Measurements from ENCODE around the gene NBEAL1.

NBEAL1 gene

GRCh38 chr2:203016716-203017115, 2.0 kb downstream of the NBEAL1 start:
- no peaks in the 10 kb centered on the region for H3K36me3 ChIP-seq (ENCODE audit: control insufficient read depth, insufficient read depth, low read length)
- no peak overlapping the region for H3K9ac ChIP-seq (ENCODE audit: low read depth, low read length)
- no peak overlapping the region for H3K27ac ChIP-seq (ENCODE audit: low read depth, low read length)
- peak overlapping the region; percentile 12; the same call in 1 of the 2 replicates for H3K4me3 ChIP-seq (ENCODE audit: low read depth, low read length)
- H3K27me3 ChIP-seq (ENCODE audit: control insufficient read depth, insufficient read depth, low read length) = no peaks in the 10 kb centered on the region
- no peaks in the 10 kb centered on the region for H3K9me3 ChIP-seq (ENCODE audit: control insufficient read depth, insufficient read depth, low read length)
- peaks cover 18% of the 10 kb centered on the region for H3K4me1 ChIP-seq (ENCODE audit: control insufficient read depth, insufficient read depth, low read length)

DNA sequence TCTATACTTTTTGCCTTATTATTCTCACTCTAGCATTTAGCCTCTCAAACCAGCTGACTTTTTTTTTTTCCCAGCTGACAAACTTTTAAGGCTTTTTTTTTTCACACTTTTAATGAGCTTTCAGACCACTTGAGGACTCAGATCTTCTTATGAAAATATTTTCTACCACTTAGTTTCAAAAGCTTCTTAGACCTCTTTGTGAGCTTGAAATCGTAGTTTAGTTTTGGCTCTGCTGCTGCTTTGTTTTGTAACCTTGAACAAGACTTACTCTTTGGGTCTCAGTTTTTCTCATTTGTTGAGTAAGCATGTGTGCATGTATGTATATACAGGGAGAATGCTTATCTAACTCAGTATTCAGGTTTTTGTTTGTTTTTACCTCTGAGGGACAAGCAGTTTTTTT, 3.5 kb downstream of the NBEAL1 start:
- Histone ChIP-seq H3K9me3 (ENCODE audit: control insufficient read depth, insufficient read depth, low read length) (no peaks in the 10 kb centered on the region), H3K36me3 (ENCODE audit: control insufficient read depth, insufficient read depth, low read length) (no peaks in the 10 kb centered on the region), H3K4me3 (ENCODE audit: low read depth, low read length) (peak overlapping the region; percentile 39), H3K4me1 (ENCODE audit: control insufficient read depth, insufficient read depth, low read length) (peaks cover 22% of the 10 kb centered on the region), H3K27me3 (ENCODE audit: control insufficient read depth, insufficient read depth, low read length) (no peaks in the 10 kb centered on the region), H3K9ac (ENCODE audit: low read depth, low read length) (no peak overlapping the region), H3K27ac (ENCODE audit: low read depth, low read length) (no peak overlapping the region)

GRCh38 chr2:203019142-203019541, 4.5 kb downstream of the NBEAL1 start:
- no peak overlapping the region for H3K9ac ChIP-seq (ENCODE audit: low read depth, low read length)
- no peaks in the 10 kb centered on the region for H3K27me3 ChIP-seq (ENCODE audit: control insufficient read depth, insufficient read depth, low read length)
- peaks cover 22% of the 10 kb centered on the region for H3K4me1 ChIP-seq (ENCODE audit: control insufficient read depth, insufficient read depth, low read length)
- no peak overlapping the region for H3K27ac ChIP-seq (ENCODE audit: low read depth, low read length)
- no peak overlapping the region for H3K4me3 ChIP-seq (ENCODE audit: low read depth, low read length)
- no peaks in the 10 kb centered on the region for H3K9me3 ChIP-seq (ENCODE audit: control insufficient read depth, insufficient read depth, low read length)
- no peaks in the 10 kb centered on the region for H3K36me3 ChIP-seq (ENCODE audit: control insufficient read depth, insufficient read depth, low read length)

DNA sequence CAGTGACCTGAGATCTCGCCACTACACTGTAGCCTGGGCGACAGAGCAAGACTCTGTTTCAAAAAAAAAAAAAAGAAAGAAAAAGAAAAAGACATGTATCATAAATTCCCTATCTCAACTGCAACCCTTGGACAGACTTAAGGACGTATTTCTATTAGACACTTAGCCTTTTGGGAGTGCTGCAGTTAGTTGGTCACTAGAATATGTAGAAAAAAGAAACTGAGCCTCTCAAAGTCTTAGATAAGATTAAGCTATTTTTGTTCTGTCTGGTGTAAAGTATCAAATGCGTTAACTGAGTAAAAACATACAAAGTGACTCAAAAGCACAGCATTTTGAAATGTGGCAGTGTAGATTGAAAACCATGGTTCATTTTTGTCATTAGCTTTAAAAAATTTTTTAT, 7.3 kb downstream of the NBEAL1 start:
- Histone ChIP-seq H3K9me3 (ENCODE audit: control insufficient read depth, insufficient read depth, low read length) (no peaks in the 10 kb centered on the region), H3K4me3 (ENCODE audit: low read depth, low read length) (no peak overlapping the region), H3K4me1 (ENCODE audit: control insufficient read depth, insufficient read depth, low read length) (peaks cover 18% of the 10 kb centered on the region), H3K27ac (ENCODE audit: low read depth, low read length) (no peak overlapping the region), H3K9ac (ENCODE audit: low read depth, low read length) (no peak overlapping the region), H3K36me3 (ENCODE audit: control insufficient read depth, insufficient read depth, low read length) (no peaks in the 10 kb centered on the region), H3K27me3 (ENCODE audit: control insufficient read depth, insufficient read depth, low read length) (no peaks in the 10 kb centered on the region)

DNA sequence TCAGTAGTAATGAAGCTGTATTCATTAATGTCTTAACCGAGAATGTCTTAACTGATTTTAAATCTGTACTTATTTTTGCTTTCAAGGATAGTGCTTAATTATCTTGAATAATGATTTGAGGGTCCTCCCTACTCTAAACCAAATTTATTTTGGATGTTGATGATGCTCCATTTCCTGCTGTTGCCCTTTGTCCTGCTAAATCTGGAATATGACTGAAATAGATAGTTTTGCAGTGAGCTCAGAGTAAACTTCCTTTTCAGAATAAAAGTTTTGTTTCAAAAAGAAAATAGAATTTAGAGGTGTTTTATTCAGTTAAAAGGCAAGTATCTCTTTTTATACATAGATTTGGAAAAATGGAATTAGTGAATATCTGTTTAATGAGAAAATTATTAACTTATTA, 8.1 kb downstream of the NBEAL1 start:
- Histone ChIP-seq H3K27me3 (ENCODE audit: control insufficient read depth, insufficient read depth, low read length) (no peaks in the 10 kb centered on the region), H3K36me3 (ENCODE audit: control insufficient read depth, insufficient read depth, low read length) (no peaks in the 10 kb centered on the region), H3K27ac (ENCODE audit: low read depth, low read length) (no peak overlapping the region), H3K9ac (ENCODE audit: low read depth, low read length) (no peak overlapping the region), H3K4me3 (ENCODE audit: low read depth, low read length) (no peak overlapping the region), H3K9me3 (ENCODE audit: control insufficient read depth, insufficient read depth, low read length) (no peaks in the 10 kb centered on the region), H3K4me1 (ENCODE audit: control insufficient read depth, insufficient read depth, low read length) (peaks cover 16% of the 10 kb centered on the region)

GRCh38 chr2:203025592-203025991, 10.9 kb downstream of the NBEAL1 start:
- H3K27ac ChIP-seq (ENCODE audit: low read depth, low read length) = no peak overlapping the region
- no peaks in the 10 kb centered on the region for H3K36me3 ChIP-seq (ENCODE audit: control insufficient read depth, insufficient read depth, low read length)
- H3K9me3 ChIP-seq (ENCODE audit: control insufficient read depth, insufficient read depth, low read length) = no peaks in the 10 kb centered on the region

DNA sequence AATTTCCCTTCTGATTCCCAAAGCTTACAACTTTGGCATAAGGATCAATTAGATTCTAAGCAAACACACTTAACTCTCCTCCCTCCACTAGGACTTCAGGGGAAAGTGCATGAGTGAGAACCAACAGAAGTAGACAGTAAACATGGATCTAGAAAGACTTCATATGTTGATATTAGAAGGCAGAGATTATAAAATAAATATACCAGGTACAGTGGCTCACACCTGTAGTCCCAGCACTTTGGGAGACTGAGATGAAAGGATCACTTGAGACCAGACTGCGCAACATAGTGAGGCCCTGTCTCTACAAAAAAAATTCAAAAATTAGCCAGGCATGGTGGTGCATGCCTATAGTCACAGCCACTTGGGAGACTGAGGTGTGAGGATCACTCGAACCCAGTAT, 15.9 kb downstream of the NBEAL1 start:
- Histone ChIP-seq H3K4me3 (ENCODE audit: low read depth, low read length) (no peak overlapping the region), H3K9ac (ENCODE audit: low read depth, low read length) (no peak overlapping the region), H3K36me3 (ENCODE audit: control insufficient read depth, insufficient read depth, low read length) (no peaks in the 10 kb centered on the region), H3K4me1 (ENCODE audit: control insufficient read depth, insufficient read depth, low read length) (no peaks in the 10 kb centered on the region), H3K9me3 (ENCODE audit: control insufficient read depth, insufficient read depth, low read length) (no peaks in the 10 kb centered on the region), H3K27me3 (ENCODE audit: control insufficient read depth, insufficient read depth, low read length) (no peaks in the 10 kb centered on the region), H3K27ac (ENCODE audit: low read depth, low read length) (no peak overlapping the region)

More at GRCh38 chr2:203025592-203025991, 10.9 kb downstream of the NBEAL1 start:
- H3K27me3 ChIP-seq (ENCODE audit: control insufficient read depth, insufficient read depth, low read length) = no peaks in the 10 kb centered on the region
- H3K9ac ChIP-seq (ENCODE audit: low read depth, low read length) = no peak overlapping the region
- H3K4me3 ChIP-seq (ENCODE audit: low read depth, low read length) = no peak overlapping the region
- peaks cover 4% of the 10 kb centered on the region; the same call in 1 of the 2 replicates for H3K4me1 ChIP-seq (ENCODE audit: control insufficient read depth, insufficient read depth, low read length)

DNA sequence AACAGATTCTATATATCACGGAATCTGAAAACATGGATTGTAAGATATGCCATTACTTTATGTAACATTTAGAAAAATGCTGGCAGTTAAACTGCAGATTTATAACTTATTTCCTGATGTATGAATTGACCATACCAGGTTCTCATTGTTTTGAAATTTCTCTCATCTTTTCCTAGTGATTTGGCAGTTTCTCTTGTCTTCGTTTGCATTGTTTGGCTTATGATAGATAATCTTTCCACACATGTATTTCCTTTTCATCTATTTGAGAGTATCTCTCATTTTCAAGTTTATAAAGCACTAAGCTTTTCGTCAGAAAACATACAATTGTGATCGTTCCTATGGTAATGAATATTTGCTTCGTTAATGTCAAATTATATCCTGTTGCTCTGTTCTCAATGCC, 16.3 kb downstream of the NBEAL1 start:
- Histone ChIP-seq H3K27ac (ENCODE audit: low read depth, low read length) (no peak overlapping the region), H3K9ac (ENCODE audit: low read depth, low read length) (no peak overlapping the region), H3K4me3 (ENCODE audit: low read depth, low read length) (no peak overlapping the region)

DNA sequence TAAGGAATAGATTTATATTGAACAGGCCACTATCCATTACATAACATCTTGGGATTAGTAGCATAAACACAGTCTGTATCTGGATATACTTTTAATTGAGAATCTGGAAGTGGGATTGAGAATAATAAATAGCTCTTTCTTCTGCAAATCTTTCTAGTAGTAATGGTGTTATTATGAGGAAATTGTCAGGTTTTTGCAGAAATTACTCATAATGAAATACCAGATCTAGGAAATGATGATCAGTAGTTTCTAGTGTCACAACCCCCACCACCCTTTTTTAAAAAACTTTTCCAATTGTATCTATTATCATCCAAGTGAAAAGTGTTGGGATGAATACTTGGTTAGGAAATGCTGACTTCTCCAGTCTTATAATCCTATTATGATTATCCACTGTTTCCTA, 18.7 kb downstream of the NBEAL1 start:
- no peaks in the 10 kb centered on the region for H3K4me1 ChIP-seq (ENCODE audit: control insufficient read depth, insufficient read depth, low read length)
- H3K4me3 ChIP-seq (ENCODE audit: low read depth, low read length) = no peak overlapping the region
- H3K9me3 ChIP-seq (ENCODE audit: control insufficient read depth, insufficient read depth, low read length) = no peaks in the 10 kb centered on the region
- H3K9ac ChIP-seq (ENCODE audit: low read depth, low read length) = no peak overlapping the region
- H3K36me3 ChIP-seq (ENCODE audit: control insufficient read depth, insufficient read depth, low read length) = no peaks in the 10 kb centered on the region
- no peaks in the 10 kb centered on the region for H3K27me3 ChIP-seq (ENCODE audit: control insufficient read depth, insufficient read depth, low read length)
- H3K27ac ChIP-seq (ENCODE audit: low read depth, low read length) = no peak overlapping the region

More for the DNA sequence above, 16.3 kb downstream of the NBEAL1 start:
- no peaks in the 10 kb centered on the region for H3K9me3 ChIP-seq (ENCODE audit: control insufficient read depth, insufficient read depth, low read length)
- no peaks in the 10 kb centered on the region for H3K36me3 ChIP-seq (ENCODE audit: control insufficient read depth, insufficient read depth, low read length)
- H3K27me3 ChIP-seq (ENCODE audit: control insufficient read depth, insufficient read depth, low read length) = no peaks in the 10 kb centered on the region
- no peaks in the 10 kb centered on the region for H3K4me1 ChIP-seq (ENCODE audit: control insufficient read depth, insufficient read depth, low read length)

- no peaks in the 10 kb centered on the region for H3K27me3 ChIP-seq (ENCODE audit: control insufficient read depth, insufficient read depth, low read length)
- H3K27ac ChIP-seq (ENCODE audit: low read depth, low read length) = no peak overlapping the region
- H3K36me3 ChIP-seq (ENCODE audit: control insufficient read depth, insufficient read depth, low read length) = no peaks in the 10 kb centered on the region
- H3K4me1 ChIP-seq (ENCODE audit: control insufficient read depth, insufficient read depth, low read length) = no peaks in the 10 kb centered on the region
- H3K9ac ChIP-seq (ENCODE audit: low read depth, low read length) = no peak overlapping the region
- H3K9me3 ChIP-seq (ENCODE audit: control insufficient read depth, insufficient read depth, low read length) = no peaks in the 10 kb centered on the region
- H3K4me3 ChIP-seq (ENCODE audit: low read depth, low read length) = no peak overlapping the region
These were observed 21.3 kb downstream of the NBEAL1 start for GRCh38 chr2:203035879-203036470.

DNA sequence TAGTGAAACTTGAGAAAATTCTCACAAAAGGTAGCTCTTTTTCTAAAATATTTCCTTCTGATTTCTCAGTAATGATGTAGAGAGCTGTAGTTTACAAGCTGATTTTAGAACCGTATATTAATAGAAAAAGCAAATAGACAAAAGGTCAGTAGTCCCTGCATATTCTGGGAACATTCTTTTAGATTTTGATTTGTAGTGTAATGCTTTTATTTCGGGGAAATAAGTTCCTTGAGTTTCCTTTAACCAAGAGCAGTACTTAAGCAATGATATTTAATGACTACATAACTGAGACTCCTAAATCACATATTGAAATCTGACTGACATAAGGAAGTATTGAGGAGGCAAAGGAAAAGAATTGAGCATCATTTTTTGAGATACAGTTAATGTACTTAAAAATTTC, 22.4 kb downstream of the NBEAL1 start:
- no peak overlapping the region for H3K9ac ChIP-seq (ENCODE audit: low read depth, low read length)
- no peaks in the 10 kb centered on the region; the same call in 1 of the 2 replicates for H3K36me3 ChIP-seq (ENCODE audit: control insufficient read depth, insufficient read depth, low read length)
- H3K4me3 ChIP-seq (ENCODE audit: low read depth, low read length) = no peak overlapping the region
- no peaks in the 10 kb centered on the region for H3K27me3 ChIP-seq (ENCODE audit: control insufficient read depth, insufficient read depth, low read length)
- H3K9me3 ChIP-seq (ENCODE audit: control insufficient read depth, insufficient read depth, low read length) = no peaks in the 10 kb centered on the region
- no peaks in the 10 kb centered on the region for H3K4me1 ChIP-seq (ENCODE audit: control insufficient read depth, insufficient read depth, low read length)
- H3K27ac ChIP-seq (ENCODE audit: low read depth, low read length) = no peak overlapping the region

Measured in HUES48 (cell line).